Stimulated activated CD8-positive, alpha-beta memory T cell treated with anti-CD3 and anti-CD28 coated beads, Interleukin-12 subunit alpha, Interleukin-12 subunit beta, amount 100 ng/mL, for 1 hour (primary cell): ENCODE results near the gene TMPRSS12.
"Not testable (repeated sequence)": the region's sequence is repeated elsewhere in the genome, so short reads cannot be mapped to it uniquely, and the experiment has no call there.

Experiments
- DNase-seq: peaks from one replicate; pipeline ENCODE4 v3.0.0-alpha.2; 2020; ENCODE audit warnings: low read depth

Gene TMPRSS12

GRCh38 chr12:50842637-50843493 is at the start of gene TMPRSS12:
Gene TMPRSS12 (plus strand): TSS chr12:50842926. CDS start chr12:50842965, 39 bp downstream.
- DNase-seq, result no peak

- no peak for DNase-seq
These were observed 42.8 kb upstream of the TMPRSS12 start for GRCh38 chr12:50799908-50800307.

GRCh38 chr12:50803230-50803875 is 39.4 kb upstream of the TMPRSS12 start:
- no peak for DNase-seq

- DNase-seq, result no peak
These were observed 36.5 kb upstream of the TMPRSS12 start for GRCh38 chr12:50806176-50806575.

GRCh38 chr12:50809131-50809530 is 33.6 kb upstream of the TMPRSS12 start:
- DNase-seq, result not testable (repeated sequence)

GRCh38 chr12:50814921-50815320 is 27.8 kb upstream of the TMPRSS12 start:
- DNase-seq, result not testable (repeated sequence)

- no peak for DNase-seq
These were observed 22.5 kb upstream of the TMPRSS12 start for GRCh38 chr12:50820177-50820576.

GRCh38 chr12:50822082-50822481 is 20.6 kb upstream of the TMPRSS12 start:
- DNase-seq, result no peak

GRCh38 chr12:50823724-50824123 is 19.0 kb upstream of the TMPRSS12 start:
- DNase-seq, result not testable (repeated sequence)

- no peak for DNase-seq
These were observed 17.8 kb upstream of the TMPRSS12 start for GRCh38 chr12:50824914-50825313.

- no peak for DNase-seq
These were observed 17.3 kb upstream of the TMPRSS12 start for GRCh38 chr12:50825372-50825838.

- DNase-seq, result no peak
These were observed 14.6 kb upstream of the TMPRSS12 start for GRCh38 chr12:50828121-50828520.

- DNase-seq, result no peak
These were observed 13.8 kb upstream of the TMPRSS12 start for GRCh38 chr12:50828886-50829285.

GRCh38 chr12:50833801-50834200 is 8.9 kb upstream of the TMPRSS12 start:
- DNase-seq, result not testable (repeated sequence)

GRCh38 chr12:50839042-50839441 is 3.7 kb upstream of the TMPRSS12 start:
- no peak for DNase-seq

GRCh38 chr12:50840809-50841487 is 1.8 kb upstream of the TMPRSS12 start:
- DNase-seq, result no peak

- no peak for DNase-seq
These were observed 802 bp upstream of the TMPRSS12 start for GRCh38 chr12:50841716-50842531.

GRCh38 chr12:50845021-50845647 is 2.4 kb downstream of the TMPRSS12 start:
- no peak for DNase-seq

GRCh38 chr12:50848963-50849362 is 6.2 kb downstream of the TMPRSS12 start:
- DNase-seq, result no peak

- not testable (repeated sequence) for DNase-seq
These were observed 12.5 kb downstream of the TMPRSS12 start for GRCh38 chr12:50855218-50855617.

GRCh38 chr12:50855679-50856078 is 13.0 kb downstream of the TMPRSS12 start:
- not testable (repeated sequence) for DNase-seq
